GM21786 (cell line): ENCODE data around the gene PI4K2A.

Experiments used
- ATAC-seq: cut with Tn5 transposase; IDR thresholded peaks from one replicate; pipeline ENCODE4 v1.9.1; 2021; ENCODE audit not compliant: unreplicated experiment

PI4K2A gene

DNA sequence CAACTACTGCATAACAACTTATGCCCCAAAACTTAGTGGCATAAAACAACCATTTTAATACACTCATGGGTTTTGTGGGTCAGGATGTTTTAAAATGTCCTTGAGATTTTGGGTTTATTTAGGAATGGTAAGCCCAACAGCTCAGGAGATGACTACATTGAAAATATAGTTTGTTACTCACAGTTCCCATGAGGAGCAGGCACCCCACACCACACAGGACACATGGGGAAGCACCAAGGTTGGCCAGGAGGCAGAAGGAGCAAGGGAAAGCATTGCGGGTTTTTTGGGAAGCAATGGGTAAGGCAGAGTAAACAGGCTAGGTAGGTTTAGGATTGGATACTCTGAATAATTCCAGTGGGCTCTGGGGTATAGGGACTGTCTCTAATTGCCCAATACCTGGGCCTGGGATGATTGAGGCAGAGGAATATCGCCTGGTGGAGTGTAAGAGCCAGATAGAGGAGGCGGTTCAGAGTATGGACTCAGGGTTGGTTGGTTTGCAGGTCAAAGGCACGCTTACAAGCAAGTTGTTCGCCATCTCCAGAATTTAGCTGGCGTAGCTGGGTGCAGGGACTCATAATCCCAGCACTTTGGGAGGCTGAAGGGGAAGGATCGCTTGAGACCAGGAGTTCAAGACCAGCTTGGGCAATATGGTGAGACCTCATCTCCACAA is 63.1 kb downstream of the PI4K2A start:
- ATAC-seq = no peak

DNA sequence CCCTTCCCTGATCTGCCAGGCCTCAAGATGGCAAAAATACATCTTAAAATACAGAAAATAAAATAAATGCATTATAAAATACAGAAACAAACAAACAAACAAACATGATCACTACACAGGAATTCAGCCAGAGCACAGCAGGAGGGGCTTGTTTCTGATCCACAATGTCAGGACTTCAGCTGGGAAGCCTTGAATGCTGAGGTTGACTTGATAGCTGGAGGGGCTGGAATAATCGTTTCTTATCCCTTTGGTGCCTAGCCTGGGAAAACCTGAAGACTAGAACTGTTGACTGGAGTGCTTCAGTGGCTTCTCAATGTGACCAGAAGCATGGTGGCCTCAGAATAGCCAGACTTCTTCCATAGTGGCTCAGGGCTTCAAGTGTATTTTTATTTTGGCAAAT is 63.9 kb downstream of the PI4K2A start:
- no peak for ATAC-seq

DNA sequence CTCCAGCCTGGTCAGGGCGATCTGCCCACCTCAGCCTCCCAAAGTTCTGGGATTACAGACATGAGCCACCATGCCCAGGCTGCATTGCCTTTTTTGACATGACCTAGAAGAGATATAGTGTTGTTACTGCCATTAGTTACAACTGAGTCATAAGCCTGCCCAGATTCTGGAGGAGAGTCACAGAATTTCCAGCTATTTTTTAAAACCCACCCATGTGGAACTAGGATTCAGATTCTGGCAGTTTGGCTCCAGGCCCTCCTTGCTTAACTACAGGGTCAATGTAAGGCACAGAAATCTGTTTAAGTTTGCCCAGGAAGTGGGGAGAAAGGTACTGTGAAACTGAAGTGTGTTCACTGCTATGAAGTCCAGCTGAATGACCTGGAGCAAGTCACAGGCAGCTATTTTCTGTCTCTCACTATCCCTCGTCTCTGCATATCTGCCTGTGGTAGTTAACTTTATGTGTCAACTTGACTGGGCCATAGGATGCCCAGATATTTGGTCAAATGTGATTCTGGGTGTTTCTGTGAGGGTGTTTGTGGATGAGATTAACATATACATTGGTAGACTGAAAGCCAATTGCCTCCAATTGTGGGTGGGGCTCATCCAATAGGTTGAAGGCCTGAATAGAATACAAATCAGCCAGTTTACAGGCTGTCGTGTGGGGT is 64.7 kb downstream of the PI4K2A start:
- no peak for ATAC-seq

GRCh38 chr10:97707134-97707861 is 66.8 kb downstream of the PI4K2A start:
- ATAC-seq = no peak

GRCh38 chr10:97708167-97708566 is 67.7 kb downstream of the PI4K2A start:
- no peak for ATAC-seq

GRCh38 chr10:97708976-97709946 is 68.8 kb downstream of the PI4K2A start:
- no peak for ATAC-seq

- ATAC-seq = no peak
These were observed 71.4 kb downstream of the PI4K2A start for GRCh38 chr10:97711640-97712572.

DNA sequence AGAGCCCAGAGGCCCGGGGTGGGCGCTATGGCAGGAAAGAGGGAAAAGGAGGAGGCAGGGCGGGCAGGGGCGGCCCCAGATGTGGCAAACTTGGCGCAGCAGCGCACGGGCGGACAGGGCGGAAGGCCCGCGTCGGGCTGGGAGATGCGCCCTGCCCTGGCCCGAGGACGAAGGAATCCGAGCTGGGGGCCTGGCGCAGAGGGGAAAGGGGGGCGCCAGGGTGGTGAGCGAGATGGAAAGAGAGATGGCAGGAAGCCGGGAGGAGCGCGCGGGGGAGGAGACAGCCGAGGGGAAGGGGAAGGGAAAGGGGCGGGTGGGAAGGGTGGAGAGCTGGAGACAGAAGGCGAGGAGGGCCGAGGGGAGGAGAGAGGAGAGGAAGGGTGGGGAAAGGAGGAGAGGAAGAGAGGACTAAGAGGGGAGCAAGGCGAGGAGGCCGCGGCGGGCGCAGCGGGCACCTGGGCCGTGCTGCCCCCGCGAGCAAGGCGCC is 72.9 kb downstream of the PI4K2A start, which contains the start of gene MARVELD1:
TSS of gene MARVELD1 (plus strand) at position 392 of the 487 bp plus-strand sequence. CDS start 147 bp downstream, outside the sequence.
- no peak for ATAC-seq

DNA sequence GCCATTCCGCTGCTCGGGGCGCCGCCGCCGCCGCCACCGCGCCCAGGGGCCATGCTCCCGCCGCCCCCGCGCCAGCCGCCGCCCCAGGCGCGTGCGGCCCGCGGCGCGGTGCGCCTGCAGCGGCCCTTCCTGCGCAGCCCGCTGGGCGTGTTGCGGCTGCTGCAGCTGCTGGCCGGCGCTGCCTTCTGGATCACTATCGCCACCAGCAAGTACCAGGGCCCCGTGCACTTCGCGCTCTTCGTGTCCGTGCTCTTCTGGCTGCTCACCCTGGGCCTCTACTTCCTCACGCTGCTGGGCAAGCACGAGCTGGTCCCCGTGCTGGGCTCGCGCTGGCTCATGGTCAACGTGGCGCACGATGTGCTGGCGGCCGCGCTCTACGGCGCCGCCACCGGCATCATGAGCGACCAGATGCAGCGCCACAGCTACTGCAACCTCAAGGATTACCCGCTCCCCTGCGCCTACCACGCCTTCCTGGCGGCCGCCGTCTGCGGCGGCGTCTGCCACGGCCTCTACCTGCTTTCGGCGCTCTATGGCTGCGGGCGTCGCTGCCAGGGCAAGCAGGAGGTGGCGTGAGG is 73.4 kb downstream of the PI4K2A start:
- ATAC-seq = peak; percentile 76

DNA sequence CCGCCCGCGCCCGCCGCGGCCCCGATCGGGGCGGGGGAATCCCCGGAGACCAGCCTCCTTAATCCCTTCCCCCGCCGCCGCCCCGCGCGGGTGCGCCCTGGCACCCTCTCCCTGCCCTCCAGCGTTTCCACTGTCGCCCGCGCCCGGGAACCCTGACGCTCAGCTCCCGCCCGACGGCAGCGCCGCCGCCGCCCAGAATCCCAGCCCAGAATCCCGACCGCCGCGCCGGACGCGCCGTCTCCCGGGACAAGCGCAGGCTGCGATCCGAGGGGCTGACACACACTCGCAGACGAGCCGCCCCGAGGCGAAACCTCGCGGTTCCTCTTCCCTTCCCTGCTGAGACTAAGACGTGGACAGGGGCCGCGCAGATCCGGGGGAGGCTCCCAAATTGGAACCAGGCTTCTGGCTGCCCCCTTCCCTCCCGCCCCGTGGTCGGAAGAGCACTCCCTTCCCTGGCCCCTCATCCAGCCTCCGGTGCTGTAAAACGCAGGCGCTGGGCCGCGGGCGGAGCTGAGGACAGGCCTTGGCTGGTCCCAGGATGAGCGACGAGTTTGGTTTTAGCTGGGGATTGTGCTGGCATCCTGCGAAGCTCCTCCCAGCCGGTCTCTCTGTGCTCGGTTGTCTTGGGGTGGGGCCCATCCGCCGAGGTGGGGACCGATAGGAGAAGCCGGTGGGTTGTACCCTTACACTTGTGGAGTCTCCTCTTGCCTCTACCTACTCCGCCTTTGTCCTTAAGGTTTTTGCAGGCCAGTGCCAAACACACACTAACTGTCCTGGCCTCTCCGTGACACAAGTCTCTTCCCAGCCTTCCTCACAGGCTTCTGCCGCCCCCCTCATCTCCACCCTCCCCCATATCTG is 74.2 kb downstream of the PI4K2A start:
- ATAC-seq = peak; percentile 37

GRCh38 chr10:97715259-97715874 is 74.9 kb downstream of the PI4K2A start:
- ATAC-seq = no peak

- ATAC-seq = no peak
These were observed 77.2 kb downstream of the PI4K2A start for GRCh38 chr10:97717627-97718026.

- ATAC-seq = no peak
These were observed 77.7 kb downstream of the PI4K2A start for GRCh38 chr10:97718178-97718577.

DNA sequence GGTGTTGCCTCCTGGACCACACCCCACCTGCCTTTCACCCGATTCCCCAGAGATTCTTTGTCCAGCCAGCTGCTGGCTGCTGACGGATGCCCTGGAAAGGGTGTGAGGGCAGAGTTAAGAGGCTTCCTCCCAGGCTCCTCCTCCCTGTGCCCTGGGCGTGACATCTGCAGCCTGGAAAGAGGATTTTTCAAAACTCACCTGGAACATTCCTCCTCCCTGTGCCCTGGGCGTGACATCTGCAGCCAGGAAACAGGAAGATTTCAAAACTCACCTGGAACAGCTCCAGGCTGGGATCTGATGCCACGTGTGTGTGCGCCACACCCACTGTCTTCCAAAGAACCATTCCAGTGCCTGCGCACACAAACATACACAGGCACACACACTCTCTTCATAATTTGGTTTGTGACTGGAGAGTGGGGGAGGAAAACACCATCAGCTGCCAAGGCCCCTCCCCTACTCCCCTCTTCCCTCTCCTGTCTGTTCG is 78.2 kb downstream of the PI4K2A start:
- ATAC-seq = no peak

DNA sequence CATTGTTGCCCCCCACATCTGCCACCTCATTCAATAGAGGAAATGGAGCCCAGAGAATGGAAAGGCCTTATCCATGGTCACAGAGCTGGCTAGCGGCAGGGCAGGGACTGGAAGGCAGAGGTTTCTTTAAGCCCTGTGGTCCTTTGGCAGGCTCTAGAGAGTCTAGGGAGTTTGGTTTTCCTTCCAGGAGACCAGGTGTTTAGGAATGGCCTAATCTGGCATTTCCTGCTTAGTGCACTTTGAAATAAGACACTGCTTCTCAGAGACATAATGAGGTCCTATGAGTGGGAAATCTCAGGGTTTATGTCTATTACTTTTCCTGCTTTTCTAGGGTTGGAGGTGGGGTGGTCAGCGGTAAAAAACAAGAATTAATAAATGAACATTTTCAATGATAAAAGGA is 79.1 kb downstream of the PI4K2A start:
- ATAC-seq = no peak

DNA sequence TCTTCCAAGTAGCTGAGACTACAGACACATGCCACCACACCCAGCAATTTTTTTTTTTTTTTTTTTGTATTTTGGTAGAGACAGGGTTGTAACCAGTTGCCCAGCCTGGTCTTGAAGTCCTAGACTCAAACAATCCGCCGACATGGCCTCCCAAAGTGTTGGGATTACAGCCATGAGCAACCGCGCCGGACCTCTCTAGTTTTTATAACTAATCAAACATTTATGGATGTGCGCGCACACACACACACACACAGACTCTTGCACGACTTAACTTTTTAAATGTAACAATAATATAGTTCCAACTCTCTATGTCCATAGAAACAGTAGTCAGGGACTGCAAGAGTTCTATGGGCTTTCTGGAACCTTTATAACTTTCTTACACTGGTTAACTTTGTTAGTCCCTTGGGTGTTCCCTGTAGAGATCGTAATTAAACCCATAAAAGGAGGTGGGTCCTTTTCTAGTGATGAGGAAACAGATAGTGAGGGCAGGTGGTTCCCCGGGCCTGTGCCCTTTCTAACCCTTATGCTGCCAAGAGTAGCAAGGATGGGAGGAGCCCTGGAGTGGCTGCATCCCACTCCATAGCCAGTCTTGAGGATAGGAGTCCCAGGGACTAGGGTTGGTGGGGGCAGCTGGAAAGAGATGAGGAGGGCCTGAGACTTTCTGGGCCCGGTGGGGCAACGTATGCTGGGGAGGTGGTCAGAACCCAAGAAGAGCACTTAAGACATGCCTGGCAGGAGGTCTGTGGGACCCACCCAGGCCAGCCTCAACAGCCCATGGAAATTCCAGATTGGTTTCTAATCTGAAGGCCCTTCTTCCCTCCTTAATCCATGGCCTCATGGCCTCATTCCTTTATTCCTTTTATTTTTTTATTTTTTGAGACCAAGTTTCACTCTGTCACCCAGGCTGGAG is 81.7 kb downstream of the PI4K2A start:
- ATAC-seq = no peak

- no peak for ATAC-seq
These were observed 82.5 kb downstream of the PI4K2A start for GRCh38 chr10:97723001-97723400.
